Heart right ventricle (tissue), 16 donors: ENCODE measurements around the gene AFG1L. TPM values are rescaled to one million over a fixed set of nuclear protein-coding genes. Genes with fewer than 3 reads are reported as not detected.

Source experiments
- ATAC-seq, 8 donors: fragments of 200-7000 bp; cut with Tn5 transposase; one replicate each; pipeline ENCODE4 v1.9.1; 2020; ENCODE audit warnings: mild to moderate bottlenecking in 8 of 8, moderate library complexity in 8 of 8, moderate number of reproducible peaks in 1 of 8
- DNase-seq, 2 donors: peaks; one replicate each; pipeline ENCODE4 v3.0.0-alpha.2; 2020
- H3K27ac ChIP-seq, 10 donors: fragments of 200-600 bp; sonication (generic) in 2 of 10; one replicate each; pipeline versions ENCODE4 v1.5.0 to v1.8.0; 2020 to 2022; ENCODE audit warnings: mild to moderate bottlenecking in 3 of 10
- H3K27me3 ChIP-seq, 7 donors: fragments of 200-600 bp; one replicate each; pipeline ENCODE4 v1.8.0; 2021 to 2022; ENCODE audit warnings: mild to moderate bottlenecking in 2 of 7
- H3K36me3 ChIP-seq, 9 donors: fragments of 200-600 bp; sonication (generic) in 1 of 9; one replicate each; pipeline versions ENCODE4 v1.5.0 to v1.8.0; 2020 to 2022; ENCODE audit warnings: mild to moderate bottlenecking in 2 of 9
- H3K4me1 ChIP-seq, 9 donors: fragments of 200-600 bp; sonication (generic) in 1 of 9; one replicate each; pipeline versions ENCODE4 v1.5.0 to v1.8.0; 2020 to 2022; ENCODE audit warnings: mild to moderate bottlenecking in 4 of 9
- H3K4me3 ChIP-seq, 10 donors: fragments of 200-600 bp; sonication (generic) in 2 of 10; one replicate each; pipeline versions ENCODE4 v1.5.0 to v1.8.0; 2020 to 2022; ENCODE audit warnings: mild to moderate bottlenecking in 7 of 10, moderate library complexity in 2 of 10
- H3K9me3 ChIP-seq, 11 donors: fragments of 200-600 bp in 10 of 11; sonication (generic) in 2 of 11; one replicate each; pipeline versions ENCODE4 v1.5.0 to v1.8.0; 2013 to 2022; ENCODE audit warnings: mild to moderate bottlenecking in 2 of 11, control low read depth in 1 of 11, moderate library complexity in 1 of 11
- WGBS, 2 donors: extraction: QIAGEN DNeasy Blood & Tissue Kit; methylation state at CpG; one replicate each; pipeline ENCODE4 v1.1.7; 2013; ENCODE audit warnings: inconsistent platforms in 1 of 2; 5-methylcytosine and 5-hydroxymethylcytosine counted together
- intact Hi-C, 10 donors: fragments of 100-400 bp; cut with DNase I; formaldehyde crosslinking; loops; one replicate each; pipeline versions ENCODE4 v1.11.1 to v1.14.2; 2022
- polyA plus RNA-seq, 2 donors: library from polyadenylated mRNA; stranded (reverse); fragments of 200-250 nt; gene quantifications; one replicate each; pipeline ENCODE4 v1.2.3, GENCODE V29; 2013
- total RNA-seq, 10 donors: library from RNA; stranded (reverse); fragmentation: NEBNext Ultra II Directional in 3 of 10; extraction: Animal tissue kit (Norgen Biotek cat#: 25700) in 3 of 10; gene quantifications; one replicate each; pipeline versions ENCODE4 v1.2.1 to v1.2.4, GENCODE V29; 2021 to 2023
- TF ChIP-seq, protein P1 (sequence below), 9 donors: fragments of 200-600 bp; sonication (generic) in 2 of 9; IDR thresholded peaks; one replicate each; pipeline versions ENCODE4 v1.5.0 to v1.8.0; 2021 to 2022; ENCODE audit warnings: antibody characterized with exemption in 9 of 9, mild to moderate bottlenecking in 5 of 9, moderate library complexity in 1 of 9
- donor health status: Arrhythmogenic right ventricular cardiomyopathy.
- donor health status: ischemic (EF 13 %, LVEDD 7.1; RV severe dilation, severe dysfunction).
- donor health status: healthy with polysubstance abuse.
- donor health status: DM: no; HTN: yes; CAD: no.
- donor health status: DM: no; HTN: no; CAD: no.
- donor health status: ischemic (EF 25% LVEDD 6.9; RV normal size, moderate dysfunction).
- donor health status: ischemic (EF 25% LVEDD 5.7; RV mildly dilated, moderate dysfunction).
- donor health status: healthy.
- donor health status: DM: yes; HTN: yes; CAD: no.
- donor health status: Ischemic cardiomyopathy.
- donor health status: ischemic (EF 35%, LVEDD 5.7; RV mildly dilated, moderate dysfunction).
- donor health status: nonischemic (EF 11% LVEDD 7.7; RV severe dilation, severe dysfunction).
- donor health status: DM: yes; HTN: yes; CAD: no.
- donor health status: PGD.
- donor health status: ischemic (EF 29% LVEDD 5.4; RV normal size, mild dysfunction).
- donor health status: nonischemic (EF 23%, LVEDD 6.1; RV moderate dilation, normal function).

AFG1L gene
- total and polyA plus RNA-seq, 12 donors: 1.9 to 18.8 (median 12.8) TPM

DNA sequence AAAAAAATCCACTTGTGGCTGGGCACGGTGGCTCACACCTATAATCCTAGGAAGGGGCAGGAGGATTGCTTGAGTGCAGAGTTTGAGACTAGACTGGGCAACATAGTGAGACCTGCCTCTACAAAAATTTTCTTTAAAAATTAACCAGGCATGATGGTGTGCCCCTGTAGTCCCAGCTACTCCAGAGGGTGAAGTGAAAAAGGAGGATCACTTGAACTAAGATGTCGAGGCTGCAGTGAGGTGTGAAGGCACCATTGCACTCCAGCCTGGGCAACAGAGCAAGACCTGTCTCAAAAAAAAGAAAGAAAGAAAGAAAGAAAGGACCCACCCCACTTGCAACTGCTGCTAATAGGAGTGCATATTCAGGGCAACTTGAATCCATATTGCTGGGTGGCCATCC is 20.3 kb upstream of the AFG1L start:
- no peak overlapping the region for H3K27ac ChIP-seq
- H3K27me3 ChIP-seq: no peaks in the 10 kb centered on the region
- no peak for DNase-seq
- no peak overlapping the region for H3K4me3 ChIP-seq
- TF ChIP-seq, protein P1, sequence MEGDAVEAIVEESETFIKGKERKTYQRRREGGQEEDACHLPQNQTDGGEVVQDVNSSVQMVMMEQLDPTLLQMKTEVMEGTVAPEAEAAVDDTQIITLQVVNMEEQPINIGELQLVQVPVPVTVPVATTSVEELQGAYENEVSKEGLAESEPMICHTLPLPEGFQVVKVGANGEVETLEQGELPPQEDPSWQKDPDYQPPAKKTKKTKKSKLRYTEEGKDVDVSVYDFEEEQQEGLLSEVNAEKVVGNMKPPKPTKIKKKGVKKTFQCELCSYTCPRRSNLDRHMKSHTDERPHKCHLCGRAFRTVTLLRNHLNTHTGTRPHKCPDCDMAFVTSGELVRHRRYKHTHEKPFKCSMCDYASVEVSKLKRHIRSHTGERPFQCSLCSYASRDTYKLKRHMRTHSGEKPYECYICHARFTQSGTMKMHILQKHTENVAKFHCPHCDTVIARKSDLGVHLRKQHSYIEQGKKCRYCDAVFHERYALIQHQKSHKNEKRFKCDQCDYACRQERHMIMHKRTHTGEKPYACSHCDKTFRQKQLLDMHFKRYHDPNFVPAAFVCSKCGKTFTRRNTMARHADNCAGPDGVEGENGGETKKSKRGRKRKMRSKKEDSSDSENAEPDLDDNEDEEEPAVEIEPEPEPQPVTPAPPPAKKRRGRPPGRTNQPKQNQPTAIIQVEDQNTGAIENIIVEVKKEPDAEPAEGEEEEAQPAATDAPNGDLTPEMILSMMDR (IDR thresholded peaks at IDR 0.05): no peak
- H3K9me3 ChIP-seq: no peaks in the 10 kb centered on the region
- intact Hi-C loops: no loop called here
- WGBS, 2 donors: 86 to 87% methylated on average over 2 of the region's 2 CpGs
- H3K36me3 ChIP-seq: no peaks in the 10 kb centered on the region
- ATAC-seq: no peak
- no peaks in the 10 kb centered on the region for H3K4me1 ChIP-seq

GRCh38 chr6:108275976-108276375 is 18.9 kb upstream of the AFG1L start:
- no peak overlapping the region for H3K4me3 ChIP-seq
- no peaks in the 10 kb centered on the region for H3K27me3 ChIP-seq
- ATAC-seq (no peak), DNase-seq (no peak)
- TF ChIP-seq, protein P1 (IDR thresholded peaks at IDR 0.05): no peak
- 60 to 67% methylated on average over 2 of the region's 2 CpGs for WGBS, 2 donors
- intact Hi-C loops: no loop called here
- no peaks in the 10 kb centered on the region for H3K36me3 ChIP-seq
- H3K27ac ChIP-seq: no peak overlapping the region
- H3K4me1 ChIP-seq: no peaks in the 10 kb centered on the region
- no peaks in the 10 kb centered on the region for H3K9me3 ChIP-seq

GRCh38 chr6:108277295-108277694 is 17.6 kb upstream of the AFG1L start:
- H3K9me3 ChIP-seq: no peaks in the 10 kb centered on the region
- H3K27me3 ChIP-seq: no peaks in the 10 kb centered on the region
- no peak overlapping the region for H3K27ac ChIP-seq
- H3K4me1 ChIP-seq: no peaks in the 10 kb centered on the region
- H3K4me3 ChIP-seq: no peak overlapping the region
- intact Hi-C loops: no loop called here
- WGBS, 2 donors: 93 to 95% methylated on average over 1 of the region's 1 CpG
- DNase-seq (no peak), ATAC-seq (no peak)
- TF ChIP-seq, protein P1 (IDR thresholded peaks at IDR 0.05): no peak
- H3K36me3 ChIP-seq: no peaks in the 10 kb centered on the region

DNA sequence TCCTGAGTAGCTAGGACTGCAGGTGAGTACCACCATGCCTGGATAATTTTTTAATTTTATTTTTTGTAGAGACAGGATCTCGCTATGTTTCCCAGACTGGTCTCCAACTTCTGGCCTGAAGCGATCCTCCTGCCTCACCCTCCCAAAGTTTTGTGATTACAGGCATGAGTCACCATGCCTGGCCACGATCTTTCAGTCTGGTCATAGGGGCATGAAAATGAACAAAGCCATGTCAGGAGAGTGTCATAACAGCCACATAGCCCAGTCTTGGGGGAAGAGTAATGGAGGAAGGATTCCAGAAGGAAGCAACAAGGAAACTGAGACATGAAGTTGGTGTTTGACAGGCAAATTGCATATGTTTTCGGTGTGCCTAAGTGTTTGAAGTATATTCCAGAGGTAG is 17.0 kb upstream of the AFG1L start:
- Histone ChIP-seq H3K27ac (no peak overlapping the region), H3K4me3 (no peak overlapping the region), H3K4me1 (no peaks in the 10 kb centered on the region), H3K27me3 (no peaks in the 10 kb centered on the region), H3K36me3 (no peaks in the 10 kb centered on the region), H3K9me3 (no peaks in the 10 kb centered on the region)
- ATAC-seq (no peak), DNase-seq (no peak)
- TF ChIP-seq, protein P1 (IDR thresholded peaks at IDR 0.05): no peak
- intact Hi-C loops: loop anchor here in 1 of 10 donors (2.0 kb wide), 1 partner anchor 65 kb away; no protein-coding TSS in a partner anchor
- WGBS, 2 donors: 80 to 82% methylated on average over 4 of the region's 4 CpGs
